Posterior cingulate gyrus (tissue), 11 donors: ENCODE results near the gene TRO.
A peak's percentile ranks its signal among the peaks of the same experiment; 100 is the strongest.

Source experiments
- DNase-seq, 10 donors: peaks; one replicate each; pipeline versions ENCODE4 v3.0.0 to v3.0.0-alpha.2; 2020 to 2021; ENCODE audit warnings: mixed read lengths in 3 of 10
- intact Hi-C: fragments of 100-400 bp; cut with DNase I; formaldehyde crosslinking; loops from one replicate; pipeline ENCODE4 v1.15.1; 2023

The TRO gene, protein sequence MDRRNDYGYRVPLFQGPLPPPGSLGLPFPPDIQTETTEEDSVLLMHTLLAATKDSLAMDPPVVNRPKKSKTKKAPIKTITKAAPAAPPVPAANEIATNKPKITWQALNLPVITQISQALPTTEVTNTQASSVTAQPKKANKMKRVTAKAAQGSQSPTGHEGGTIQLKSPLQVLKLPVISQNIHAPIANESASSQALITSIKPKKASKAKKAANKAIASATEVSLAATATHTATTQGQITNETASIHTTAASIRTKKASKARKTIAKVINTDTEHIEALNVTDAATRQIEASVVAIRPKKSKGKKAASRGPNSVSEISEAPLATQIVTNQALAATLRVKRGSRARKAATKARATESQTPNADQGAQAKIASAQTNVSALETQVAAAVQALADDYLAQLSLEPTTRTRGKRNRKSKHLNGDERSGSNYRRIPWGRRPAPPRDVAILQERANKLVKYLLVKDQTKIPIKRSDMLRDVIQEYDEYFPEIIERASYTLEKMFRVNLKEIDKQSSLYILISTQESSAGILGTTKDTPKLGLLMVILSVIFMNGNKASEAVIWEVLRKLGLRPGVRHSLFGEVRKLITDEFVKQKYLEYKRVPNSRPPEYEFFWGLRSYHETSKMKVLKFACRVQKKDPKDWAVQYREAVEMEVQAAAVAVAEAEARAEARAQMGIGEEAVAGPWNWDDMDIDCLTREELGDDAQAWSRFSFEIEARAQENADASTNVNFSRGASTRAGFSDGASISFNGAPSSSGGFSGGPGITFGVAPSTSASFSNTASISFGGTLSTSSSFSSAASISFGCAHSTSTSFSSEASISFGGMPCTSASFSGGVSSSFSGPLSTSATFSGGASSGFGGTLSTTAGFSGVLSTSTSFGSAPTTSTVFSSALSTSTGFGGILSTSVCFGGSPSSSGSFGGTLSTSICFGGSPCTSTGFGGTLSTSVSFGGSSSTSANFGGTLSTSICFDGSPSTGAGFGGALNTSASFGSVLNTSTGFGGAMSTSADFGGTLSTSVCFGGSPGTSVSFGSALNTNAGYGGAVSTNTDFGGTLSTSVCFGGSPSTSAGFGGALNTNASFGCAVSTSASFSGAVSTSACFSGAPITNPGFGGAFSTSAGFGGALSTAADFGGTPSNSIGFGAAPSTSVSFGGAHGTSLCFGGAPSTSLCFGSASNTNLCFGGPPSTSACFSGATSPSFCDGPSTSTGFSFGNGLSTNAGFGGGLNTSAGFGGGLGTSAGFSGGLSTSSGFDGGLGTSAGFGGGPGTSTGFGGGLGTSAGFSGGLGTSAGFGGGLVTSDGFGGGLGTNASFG (N-terminal part only)

DNA sequence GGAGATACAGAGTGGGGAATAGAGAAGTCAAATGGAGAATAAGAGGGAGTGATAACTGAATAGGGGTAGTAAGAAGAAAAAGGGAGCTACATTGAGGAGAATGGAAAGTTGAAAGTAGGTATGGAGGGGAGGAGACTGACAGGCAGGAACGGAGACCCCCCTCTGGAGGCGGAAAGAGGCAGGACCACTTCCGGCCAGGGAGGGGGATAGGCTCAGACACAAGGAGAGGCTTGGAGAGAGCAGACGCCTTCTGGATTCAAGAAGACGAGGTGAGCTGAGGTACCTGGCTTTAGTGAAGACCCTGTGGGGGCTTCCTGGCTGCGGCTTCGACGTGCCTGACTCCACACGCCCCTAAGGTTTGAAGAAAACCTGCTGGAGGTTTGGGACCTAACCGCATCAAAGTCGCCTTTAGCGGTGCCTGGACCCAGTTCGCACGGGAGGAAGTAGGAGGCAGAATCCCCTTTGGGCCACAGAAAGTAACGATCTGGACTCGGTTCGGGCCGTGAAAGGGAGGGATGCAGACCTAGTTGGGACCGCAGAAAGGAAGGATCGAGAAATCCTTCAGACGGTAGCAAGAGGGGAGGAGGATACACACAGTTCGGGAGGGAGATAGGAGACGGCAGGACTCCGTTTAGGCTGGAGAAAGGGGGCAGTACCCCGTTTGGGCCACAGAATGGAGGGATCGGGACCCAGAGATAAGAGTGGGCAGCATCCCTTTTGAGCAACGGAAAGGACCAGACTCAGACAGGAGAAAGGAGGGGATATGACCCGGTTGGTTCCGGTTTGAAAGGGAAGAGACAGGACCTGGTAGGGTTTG lies at the start of gene TRO:
TSS of gene TRO (plus strand) at position 215 of the 817 bp plus-strand sequence. CDS start 1,423 bp downstream, outside the sequence.
- peak in 6 of 10 donors; percentile 14 to 88 (median 52) for DNase-seq
- intact Hi-C loops: loop anchor here (10.0 kb wide), 1 partner anchor 426 kb away; the partner anchor contains the start of gene FGD1

DNA sequence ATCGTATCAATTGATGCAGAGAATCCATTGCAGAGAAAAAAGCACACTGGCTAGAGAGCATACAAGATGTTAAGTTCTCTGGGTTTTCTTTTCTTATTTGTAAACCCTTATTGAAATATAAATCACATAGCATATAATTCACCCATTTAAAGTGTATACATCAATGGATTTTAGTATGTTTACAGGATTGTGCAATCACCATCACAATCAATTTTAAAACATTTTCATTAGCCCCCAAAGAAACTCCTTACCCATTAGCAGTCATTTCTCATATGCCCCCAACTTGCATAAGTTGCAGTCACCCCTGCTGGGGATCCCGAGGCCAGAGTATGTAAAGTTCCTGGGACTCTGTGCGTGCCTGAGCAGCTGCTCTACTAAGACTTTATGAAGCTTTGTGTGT lies 34.9 kb upstream of the TRO start:
- no peak for DNase-seq
- intact Hi-C loops: no loop called here

DNA sequence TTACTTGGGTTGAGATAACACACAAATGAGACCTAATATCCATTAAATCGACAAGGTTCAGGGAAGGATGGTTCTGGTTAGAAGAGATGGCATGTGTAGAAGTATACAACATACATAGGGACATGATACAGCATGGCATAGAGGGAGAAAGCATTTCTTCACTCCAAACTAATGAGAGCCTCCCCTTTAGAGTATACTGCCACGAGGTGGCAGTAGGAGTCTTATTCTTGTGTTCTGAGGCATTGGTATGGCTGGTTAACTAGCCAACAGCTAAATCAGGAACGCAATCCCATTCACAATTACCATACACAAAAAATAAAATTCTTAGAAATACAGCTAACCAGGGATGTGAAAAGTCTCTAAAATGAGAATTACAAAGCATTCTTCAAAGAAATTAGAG lies 29.1 kb upstream of the TRO start:
- peak in 2 of 10 donors; percentile 7 to 15 for DNase-seq
- intact Hi-C loops: loop anchor here (2.0 kb wide), 1 partner anchor 167 kb away; no protein-coding TSS in a partner anchor

DNA sequence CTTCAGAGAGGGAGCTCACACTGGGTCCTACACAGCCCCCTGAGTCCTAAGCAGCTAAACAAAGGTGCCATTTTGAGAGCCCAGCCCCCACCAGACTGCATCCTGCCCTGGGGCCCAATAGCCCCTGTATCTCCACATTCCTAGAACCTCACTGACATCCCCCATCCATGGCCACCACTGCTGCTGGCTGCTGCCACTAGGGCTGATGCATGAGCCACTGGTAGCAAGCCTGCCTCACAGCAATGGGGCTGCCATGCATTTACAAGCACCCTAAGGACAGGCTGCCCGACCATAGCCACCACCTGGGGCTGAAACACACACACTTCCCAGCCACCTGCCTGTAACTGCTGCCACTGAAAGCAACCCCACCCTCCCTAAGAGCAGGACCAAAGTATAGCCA lies 26.5 kb upstream of the TRO start:
- intact Hi-C loops: no loop called here
- peak in 1 of 10 donors; percentile 71 for DNase-seq

DNA sequence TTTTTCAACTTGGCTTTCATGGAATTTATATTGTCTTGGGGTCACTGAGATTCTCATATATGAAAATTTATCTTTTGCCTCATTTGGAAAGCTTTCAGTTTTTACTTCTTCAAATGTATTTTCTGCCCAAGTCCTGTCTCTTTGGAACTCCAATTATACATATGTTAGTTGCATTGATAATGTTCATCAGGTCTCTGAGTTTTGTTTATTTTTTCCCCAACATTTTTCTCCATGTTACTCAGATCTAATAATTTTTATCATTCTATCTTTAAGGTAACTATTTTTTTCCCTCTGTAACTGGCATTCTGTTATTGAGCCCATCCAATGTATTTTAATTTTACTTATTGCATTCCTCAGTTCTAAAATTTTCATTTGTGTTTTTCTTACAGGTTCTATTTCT lies 10.7 kb upstream of the TRO start:
- intact Hi-C loops: no loop called here
- DNase-seq: no peak

DNA sequence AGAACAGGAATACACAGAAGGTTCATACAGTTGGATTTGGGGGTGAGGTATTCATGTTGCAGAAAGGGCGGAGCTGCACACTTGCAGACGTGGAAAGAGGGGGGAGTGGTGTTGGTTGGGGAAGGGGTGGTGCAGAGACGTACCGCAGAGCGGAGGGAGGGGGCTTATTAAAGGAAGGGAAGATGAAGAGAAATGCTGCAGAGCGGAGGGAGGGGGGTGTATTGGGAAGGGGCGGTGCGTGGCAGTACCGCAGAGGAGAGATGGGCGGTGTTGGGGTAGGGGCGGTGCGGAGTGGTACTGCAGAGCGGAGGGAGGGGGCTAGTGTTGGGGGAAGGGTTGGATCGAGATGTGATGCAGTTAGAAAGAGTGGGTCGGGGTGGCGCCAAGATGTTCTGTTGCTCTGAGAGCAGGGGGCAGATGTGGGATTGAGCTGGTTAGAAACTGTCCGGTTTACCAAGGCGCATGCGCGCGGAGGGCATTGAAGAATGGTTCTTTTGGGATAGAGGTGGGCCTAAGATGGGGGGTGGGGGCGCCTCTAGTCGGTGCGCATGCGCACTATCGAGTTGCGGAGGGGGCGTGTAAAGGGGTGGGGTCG lies 900 bp downstream of the TRO start:
- intact Hi-C loops: loop anchor here (10.0 kb wide), 1 partner anchor 427 kb away; the partner anchor contains the start of gene FGD1

DNA sequence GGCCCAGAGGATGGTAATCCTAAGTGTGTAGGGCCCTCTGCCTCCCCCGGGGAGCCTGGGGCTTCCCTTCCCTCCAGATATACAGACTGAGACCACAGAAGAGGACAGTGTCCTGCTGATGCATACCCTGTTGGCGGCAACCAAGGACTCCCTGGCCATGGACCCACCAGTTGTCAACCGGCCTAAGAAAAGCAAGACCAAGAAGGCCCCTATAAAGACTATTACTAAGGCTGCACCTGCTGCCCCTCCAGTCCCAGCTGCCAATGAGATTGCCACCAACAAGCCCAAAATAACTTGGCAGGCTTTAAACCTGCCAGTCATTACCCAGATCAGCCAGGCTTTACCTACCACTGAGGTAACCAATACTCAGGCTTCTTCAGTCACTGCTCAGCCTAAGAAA lies 1.9 kb downstream of the TRO start:
- intact Hi-C loops: loop anchor here (10.0 kb wide), 1 partner anchor 428 kb away; the partner anchor contains the start of gene FGD1
- peak in 1 of 10 donors; percentile 55 for DNase-seq

More for the DNA sequence above, 900 bp downstream of the TRO start:
- peak; percentile 50 to 94 (median 73) for DNase-seq

DNA sequence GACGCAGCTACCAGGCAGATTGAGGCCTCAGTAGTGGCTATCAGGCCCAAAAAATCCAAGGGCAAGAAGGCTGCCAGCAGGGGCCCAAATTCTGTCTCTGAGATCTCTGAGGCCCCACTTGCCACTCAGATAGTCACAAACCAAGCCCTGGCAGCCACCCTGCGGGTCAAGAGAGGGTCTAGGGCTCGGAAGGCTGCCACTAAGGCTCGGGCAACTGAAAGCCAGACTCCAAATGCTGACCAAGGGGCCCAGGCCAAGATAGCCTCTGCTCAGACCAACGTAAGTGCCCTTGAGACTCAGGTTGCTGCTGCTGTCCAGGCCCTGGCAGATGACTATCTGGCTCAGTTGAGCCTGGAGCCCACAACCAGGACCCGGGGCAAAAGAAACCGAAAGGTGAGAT lies 2.8 kb downstream of the TRO start:
- intact Hi-C loops: loop anchor here (10.0 kb wide), 1 partner anchor 429 kb away; the partner anchor contains the start of gene FGD1
- DNase-seq: peak in 1 of 10 donors; percentile 49

DNA sequence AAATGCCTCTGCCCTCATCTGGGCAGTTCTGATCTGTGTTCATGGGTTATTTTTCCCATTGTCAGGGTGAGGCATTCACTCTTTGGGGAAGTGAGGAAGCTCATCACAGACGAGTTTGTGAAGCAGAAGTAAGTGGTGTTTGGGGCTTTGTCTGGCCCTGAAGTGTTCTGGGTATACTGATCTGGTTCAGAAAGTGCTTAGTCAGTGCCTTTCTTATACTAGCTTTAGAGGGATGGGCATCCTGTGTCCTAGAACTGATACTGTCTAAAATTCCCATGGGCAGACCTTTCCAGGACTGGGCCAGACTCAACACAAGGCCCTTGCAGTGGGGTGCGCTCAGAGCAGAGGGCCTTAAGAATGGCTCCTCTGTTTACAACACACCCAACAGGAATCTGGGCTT lies 6.4 kb downstream of the TRO start:
- intact Hi-C loops: loop anchor here (10.0 kb wide), 1 partner anchor 432 kb away; the partner anchor contains the start of gene FGD1
- DNase-seq: no peak

DNA sequence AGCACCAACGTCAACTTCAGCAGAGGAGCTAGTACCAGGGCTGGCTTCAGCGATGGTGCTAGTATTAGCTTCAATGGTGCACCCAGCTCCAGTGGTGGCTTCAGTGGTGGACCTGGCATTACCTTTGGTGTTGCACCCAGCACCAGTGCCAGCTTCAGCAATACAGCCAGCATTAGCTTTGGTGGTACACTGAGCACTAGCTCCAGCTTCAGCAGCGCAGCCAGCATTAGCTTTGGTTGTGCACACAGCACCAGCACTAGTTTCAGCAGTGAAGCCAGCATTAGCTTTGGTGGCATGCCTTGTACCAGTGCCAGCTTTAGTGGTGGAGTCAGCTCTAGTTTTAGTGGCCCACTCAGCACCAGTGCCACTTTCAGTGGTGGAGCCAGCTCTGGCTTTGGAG lies 8.3 kb downstream of the TRO start:
- DNase-seq: peak in 1 of 10 donors; percentile 59
- intact Hi-C loops: loop anchor here (10.0 kb wide), 1 partner anchor 434 kb away; the partner anchor contains the start of gene FGD1

DNA sequence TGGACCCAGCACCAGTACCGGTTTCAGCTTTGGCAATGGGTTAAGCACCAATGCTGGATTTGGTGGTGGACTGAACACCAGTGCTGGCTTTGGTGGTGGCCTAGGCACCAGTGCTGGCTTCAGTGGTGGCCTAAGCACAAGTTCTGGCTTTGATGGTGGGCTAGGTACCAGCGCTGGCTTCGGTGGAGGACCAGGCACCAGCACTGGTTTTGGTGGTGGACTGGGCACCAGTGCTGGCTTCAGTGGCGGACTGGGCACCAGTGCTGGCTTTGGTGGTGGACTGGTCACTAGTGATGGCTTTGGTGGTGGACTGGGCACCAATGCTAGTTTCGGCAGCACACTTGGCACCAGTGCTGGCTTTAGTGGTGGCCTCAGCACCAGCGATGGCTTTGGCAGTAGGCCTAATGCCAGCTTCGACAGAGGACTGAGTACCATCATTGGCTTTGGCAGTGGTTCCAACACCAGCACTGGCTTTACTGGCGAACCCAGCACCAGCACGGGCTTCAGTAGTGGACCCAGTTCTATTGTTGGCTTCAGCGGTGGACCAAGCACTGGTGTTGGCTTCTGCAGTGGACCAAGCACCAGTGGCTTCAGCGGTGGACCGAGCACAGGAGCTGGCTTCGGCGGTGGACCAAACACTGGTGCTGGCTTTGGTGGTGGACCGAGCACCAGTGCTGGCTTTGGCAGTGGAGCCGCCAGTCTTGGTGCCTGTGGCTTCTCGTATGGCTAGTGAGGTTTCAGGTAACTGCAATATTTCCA lies 9.8 kb downstream of the TRO start:
- DNase-seq: peak in 2 of 10 donors; percentile 62 to 75
- intact Hi-C loops: no loop called here

DNA sequence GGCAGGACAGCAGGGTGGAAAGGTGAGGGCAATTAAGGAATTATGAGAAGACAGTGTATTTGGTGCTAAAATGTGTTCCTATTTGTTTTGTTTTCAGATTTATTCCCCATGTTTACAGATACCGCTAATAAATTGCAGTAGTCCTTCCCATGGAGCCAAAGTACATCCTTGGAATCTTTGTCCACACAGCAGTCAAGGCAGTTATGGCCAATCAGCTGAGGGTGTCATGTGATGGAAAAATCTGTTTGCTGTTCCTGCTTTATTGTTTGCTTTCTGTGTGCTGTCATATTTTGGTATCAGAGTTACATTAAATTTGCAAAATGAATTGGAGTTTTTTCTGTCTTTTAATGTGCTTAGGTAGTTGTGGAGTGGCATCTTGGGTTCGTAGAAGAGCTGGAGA lies 10.5 kb downstream of the TRO start:
- intact Hi-C loops: no loop called here
- DNase-seq: no peak

DNA sequence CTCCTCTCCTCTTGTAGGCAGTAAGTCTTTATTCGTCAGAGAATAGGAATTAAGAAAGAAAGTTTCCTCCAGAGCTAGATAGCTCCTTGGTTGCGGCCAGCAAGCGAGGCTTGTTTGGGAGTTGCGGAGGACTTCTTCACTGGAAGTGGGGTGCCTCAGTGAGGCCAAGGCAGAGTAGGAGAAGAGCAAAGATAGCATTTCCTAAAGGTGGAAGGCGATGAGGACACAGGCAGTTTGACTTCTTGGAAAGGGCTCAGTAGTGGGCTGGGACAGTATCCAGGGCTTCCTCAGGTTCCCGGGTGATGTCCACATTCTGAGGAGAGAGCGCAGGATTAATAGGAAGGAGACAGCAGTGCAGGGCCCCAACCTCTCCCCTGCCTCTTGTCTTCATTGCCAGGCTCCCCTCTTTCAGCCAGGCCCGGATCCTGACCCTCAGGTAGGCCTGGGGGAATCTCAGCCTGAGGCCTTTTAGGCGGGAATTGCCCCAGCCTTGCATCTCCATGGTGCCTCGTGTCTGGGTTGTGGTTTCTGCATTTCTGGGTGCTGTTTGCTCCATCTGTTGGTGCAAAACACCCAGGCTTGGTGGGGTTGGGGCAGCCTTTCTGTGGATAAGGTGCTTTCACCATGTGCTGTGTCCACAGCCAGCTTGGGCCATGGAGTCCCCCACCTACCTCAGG lies 12.7 kb downstream of the TRO start:
- intact Hi-C loops: no loop called here
- DNase-seq: peak in 1 of 10 donors; percentile 71

DNA sequence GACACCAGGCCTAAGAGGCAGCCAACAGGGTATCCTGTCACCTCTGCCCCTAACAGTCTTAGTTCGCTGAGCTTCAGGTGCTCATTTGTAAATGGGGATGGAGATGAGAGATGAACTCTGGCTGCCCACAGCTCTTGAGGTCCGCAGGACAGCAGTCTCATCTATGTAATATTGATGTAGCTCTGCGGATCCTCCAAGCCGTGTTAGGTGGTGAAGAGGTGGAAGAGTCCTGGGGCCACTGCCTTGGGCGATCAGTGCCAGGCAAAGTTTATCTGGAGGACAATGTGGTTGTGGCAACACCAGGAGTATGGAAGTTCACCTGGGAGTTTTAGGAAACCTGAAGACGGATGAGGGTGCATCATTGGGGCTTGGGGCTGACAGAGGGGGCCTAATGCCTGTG lies 13.4 kb downstream of the TRO start:
- DNase-seq: no peak
- intact Hi-C loops: no loop called here

DNA sequence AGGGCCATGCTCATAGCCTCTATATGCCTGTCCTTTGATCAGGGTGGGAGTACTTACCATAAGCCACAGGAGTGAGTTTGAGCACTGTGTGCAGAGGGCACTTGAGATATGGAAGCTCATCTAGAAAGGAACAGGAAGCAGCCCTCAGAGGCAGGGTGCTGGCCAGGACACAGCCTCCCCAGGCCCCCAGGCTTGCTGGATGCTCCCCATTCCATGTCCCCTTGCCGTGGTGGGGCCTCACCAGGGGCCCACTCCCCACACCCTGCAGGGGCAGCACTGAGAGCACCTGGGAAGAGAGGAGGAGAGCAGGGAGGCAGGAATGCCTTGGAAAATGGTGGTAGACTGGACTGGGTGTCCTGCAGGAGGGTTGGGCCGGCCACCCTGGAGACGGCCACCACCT lies 14.3 kb downstream of the TRO start:
- intact Hi-C loops: no loop called here

DNA sequence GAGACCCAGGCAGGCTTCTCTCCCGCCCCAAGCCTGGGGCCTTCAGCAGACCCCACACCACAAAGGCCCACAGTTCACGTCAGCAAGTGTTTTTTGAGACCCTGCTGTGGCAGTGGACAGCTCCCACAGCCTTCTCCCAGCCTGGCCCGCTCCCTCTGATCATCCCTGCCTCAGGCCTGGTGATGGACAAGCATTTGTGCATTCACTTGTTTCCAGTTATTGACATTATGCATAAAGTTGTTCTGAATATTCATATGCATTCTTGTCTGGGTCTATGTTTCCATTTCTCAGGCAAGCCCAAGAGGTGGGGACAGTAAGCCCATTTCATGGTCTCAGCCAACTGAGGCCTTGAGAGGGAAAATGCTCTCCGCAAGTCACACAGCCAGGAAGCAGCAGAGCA lies 14.7 kb downstream of the TRO start:
- intact Hi-C loops: no loop called here
- no peak for DNase-seq

More for the DNA sequence above, 14.3 kb downstream of the TRO start:
- DNase-seq: peak in 1 of 10 donors; percentile 61

DNA sequence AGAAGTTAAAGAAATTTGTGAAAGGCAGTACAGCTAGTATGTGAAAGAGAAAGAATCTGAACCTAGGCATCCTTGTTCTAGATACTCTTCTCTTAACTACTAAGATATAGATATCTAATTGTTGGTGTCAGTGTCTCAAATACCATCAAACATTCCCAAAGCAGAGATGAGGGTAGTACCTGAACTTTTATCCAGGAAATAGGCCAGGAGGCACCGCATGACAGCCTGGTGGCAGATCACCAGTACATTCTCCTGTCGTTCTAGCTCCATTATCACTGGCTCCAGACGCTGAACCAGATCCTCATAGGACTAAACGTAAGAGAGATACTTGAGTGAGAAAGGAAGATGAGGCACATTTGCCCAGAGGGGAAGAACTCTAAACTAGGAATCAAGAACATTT lies 16.8 kb downstream of the TRO start:
- no peak for DNase-seq
- intact Hi-C loops: no loop called here
